Epidermal melanocyte (primary cell): Measurements from ENCODE around the gene DDX59.
"Not testable (repeated sequence)": the region's sequence is repeated elsewhere in the genome, so short reads cannot be mapped to it uniquely, and the experiment has no call there.

ENCODE experiments used
- DNase-seq: peaks from one replicate; pipeline ENCODE4 v3.0.0; 2011; ENCODE audit warnings: low spot score; ENCODE audit not compliant: insufficient read length

The DDX59 gene

GRCh38 chr1:200630515-200630899, 39.2 kb downstream of the DDX59 start:
- DNase-seq: not testable (repeated sequence)

DNA sequence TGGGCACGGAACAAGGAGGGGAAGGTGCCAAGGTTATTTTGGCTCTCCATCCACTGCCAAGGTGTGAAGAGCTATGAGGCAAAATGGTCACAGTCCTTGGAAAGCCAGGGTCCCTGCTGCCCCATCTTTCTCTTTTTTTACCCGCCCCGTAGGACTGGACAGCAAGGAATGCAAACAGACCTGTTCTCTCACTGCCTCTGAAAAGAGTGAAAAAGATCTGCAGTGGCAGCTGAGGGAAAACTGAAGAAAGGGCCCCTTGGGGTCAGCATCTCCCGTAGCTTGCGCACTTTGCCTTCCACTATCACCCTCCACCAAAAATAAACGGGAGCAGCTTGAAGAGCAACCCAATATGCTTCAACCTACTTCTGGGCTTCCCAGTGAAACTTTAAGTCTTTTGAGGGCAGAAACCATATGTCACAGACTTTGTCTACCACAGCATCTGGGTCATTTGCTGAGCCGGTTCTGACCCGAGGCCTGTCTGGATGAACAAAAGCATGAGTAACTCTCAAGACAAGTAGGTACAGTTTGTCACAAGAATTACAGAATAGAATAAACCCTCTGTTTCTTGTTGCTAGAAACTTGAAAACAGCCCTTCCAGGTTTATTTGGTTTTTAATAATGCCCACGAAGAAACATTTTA, 39.7 kb downstream of the DDX59 start:
- no peak for DNase-seq

- DNase-seq: no peak
Observed at GRCh38 chr1:200628223-200628881, 41.4 kb downstream of the DDX59 start.

DNA sequence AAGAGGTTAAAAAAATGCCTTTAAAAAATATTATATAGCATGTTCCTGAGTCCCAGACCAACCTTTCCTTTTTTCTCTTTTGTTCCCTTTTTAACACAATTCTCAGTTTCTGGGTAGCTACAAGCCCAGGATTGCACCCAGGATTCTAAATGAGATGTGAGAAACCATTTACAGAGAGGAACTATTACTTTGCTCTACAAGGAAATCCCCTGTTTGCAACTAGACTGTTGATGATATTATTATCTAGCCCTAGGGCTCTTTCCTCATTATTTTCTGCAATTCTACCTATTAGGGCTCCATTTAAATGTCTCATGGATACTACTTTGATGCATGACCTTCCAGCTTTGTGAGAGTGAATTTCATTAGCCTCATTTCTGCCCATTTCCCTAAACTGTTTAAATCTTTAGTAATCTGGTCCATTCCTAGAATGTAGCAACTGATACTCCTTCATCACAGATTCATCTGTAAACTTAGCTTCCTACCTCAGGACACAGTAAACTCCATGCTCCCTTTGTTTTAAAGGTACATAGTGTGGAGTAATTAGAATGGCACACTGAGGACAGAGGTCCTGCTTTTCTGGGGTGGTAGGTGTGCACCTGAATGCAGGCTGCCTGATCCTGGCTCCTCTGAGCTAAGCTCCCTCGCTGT, 42.0 kb downstream of the DDX59 start:
- DNase-seq: no peak

- DNase-seq: no peak
Observed at GRCh38 chr1:200626853-200627534, 42.7 kb downstream of the DDX59 start.

DNA sequence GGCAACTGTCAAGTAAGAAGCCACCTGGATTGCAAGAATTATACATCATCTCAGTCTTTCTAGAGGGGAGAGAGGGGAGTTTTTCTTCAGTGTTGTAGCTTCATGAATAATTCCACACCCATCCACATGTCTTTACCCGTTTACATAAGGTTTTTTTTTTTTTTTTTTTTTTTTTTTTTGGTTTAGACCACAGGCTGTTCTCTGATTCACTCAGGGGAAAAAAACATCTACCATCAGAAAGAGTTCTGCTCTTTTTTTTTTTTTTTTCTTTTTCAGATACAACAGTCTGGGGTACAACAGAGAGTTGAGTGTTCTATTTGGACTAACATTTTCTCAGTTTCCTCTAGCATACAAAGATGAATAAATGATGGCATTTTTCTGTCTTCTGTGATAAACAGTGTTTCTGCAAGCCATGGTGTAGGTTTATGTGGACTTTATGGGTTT, 44.3 kb downstream of the DDX59 start:
- peak; percentile 36 for DNase-seq

DNA sequence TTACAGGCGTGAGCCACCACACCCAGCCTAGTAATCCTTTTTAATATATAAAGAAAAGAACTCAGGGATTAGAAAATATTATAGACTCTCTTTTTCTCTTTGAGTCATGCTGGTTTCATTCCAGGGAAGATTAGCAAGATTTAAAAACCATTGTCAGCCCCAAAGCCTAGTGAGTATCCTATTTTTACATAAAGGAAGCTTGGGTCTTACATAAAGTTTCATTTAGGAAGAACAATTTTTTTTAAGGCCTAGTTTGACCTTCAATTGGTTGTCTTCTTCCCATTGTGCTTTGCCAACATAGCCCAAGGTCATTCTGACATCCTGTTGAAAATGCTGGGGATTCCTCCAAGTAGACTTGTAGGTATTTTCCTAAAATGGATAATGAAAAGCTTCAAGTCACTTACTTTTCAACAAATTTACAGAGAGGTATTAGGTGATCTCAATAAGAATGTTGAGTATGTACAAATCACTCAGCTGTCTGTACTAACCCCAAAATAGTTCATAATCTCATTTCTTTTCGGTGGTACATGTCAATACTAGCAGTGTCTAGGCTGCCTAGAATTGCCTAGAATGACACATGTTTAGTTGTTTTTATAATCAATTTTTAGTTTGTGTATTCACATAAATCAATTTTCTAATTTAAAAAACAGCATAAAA, 44.9 kb downstream of the DDX59 start:
- no peak for DNase-seq

DNA sequence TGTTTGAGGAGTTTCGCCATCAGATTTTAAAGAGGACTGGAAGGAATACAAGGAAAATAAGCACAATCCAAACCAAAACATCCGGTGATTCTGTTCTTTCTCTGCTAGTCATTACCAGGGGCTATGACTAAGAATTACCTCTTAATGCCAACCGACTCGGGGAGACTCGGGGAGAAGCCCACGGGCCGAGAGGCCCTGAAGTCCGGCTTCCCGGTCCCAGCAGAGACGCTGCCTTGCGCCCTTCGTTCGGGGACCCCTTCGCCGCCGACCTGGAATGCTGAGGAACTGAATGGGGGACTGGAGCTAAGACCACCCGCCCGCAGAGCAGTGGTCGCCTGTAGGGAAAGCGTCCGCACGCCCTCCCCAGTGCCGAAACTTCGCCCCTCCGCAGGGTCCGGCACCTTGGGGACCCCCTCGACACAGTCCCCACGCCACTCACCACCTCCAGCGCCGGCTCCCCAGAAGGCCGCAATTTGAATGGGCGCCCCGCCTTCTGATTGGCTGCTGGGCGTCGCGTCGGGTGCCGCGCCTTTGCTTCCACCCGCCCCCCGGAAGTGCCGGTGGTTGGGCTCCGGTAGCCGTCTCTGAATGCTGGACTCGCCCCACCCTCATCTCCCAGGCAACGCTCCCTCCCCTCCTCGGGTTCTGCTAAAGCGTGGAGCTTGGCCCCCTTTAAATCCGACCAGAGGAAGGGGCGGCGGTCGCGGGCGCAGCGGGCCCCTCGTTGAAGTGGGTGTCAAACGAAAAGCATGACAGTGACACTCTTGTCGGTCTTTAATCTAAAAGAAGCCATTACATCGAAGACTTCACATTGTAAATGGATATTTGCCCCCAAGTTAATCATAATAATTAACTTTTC, 49.2 kb downstream of the DDX59 start, which contains the start of gene KIF14:
Gene KIF14 (minus strand): TSS at position 479 of the 859 bp plus-strand sequence. CDS start 2,028 bp downstream, outside the sequence.
- peak; percentile 89 for DNase-seq

DNA sequence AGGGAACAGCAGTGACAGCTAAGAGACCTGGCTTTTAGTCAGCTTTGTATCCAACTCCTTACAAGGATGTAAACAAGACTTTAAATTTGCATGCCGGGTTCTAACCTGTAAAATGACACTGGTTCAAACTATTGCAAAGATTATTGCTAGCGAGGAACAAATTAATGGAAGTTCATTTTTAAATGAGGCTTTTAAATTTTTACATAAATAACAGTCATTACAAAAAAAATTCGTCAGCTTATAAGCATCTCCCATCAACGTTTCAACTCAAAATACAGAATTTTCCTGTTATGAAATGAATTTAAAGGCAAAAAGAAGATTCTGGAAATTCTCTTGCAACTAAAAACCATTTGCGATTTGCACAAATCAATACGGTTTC, 49.8 kb downstream of the DDX59 start:
- no peak for DNase-seq

DNA sequence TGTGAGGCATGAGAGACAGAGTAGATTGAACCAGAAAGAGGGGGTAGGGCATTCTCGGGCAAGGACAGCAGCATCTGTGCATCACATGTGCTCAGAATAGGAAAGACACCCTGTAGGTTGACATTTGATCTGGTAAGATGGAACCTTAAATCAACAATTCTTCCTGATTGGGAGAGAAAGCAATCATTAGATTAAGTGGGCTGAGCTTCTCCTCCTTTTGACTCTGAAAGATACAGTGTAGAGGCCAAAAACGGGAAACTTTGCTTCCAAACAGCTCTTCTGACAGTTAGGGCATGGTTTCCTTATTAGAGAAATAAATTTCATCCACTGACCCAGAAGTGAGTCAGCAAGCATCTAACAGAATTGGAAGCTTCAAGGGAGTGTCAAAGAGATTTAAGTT, 58.9 kb downstream of the DDX59 start:
- peak; percentile 26 for DNase-seq

DNA sequence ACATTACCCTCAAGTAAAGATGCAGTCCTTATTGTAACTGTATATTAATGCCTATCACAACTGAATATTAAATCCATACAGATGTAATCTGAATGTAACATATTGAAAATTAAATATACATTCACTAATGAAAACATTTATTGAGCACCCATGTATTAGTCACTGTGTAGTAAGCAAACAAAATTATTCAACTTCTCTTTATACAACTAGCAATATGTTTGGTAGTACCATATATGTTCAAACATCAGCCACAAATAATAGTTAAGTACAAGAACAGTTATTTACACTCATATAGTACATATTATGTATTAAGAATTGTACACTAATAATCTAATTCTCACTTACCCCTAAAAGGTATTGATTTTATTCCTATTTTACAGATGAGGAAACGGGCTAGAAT, 67.1 kb downstream of the DDX59 start:
- DNase-seq: no peak
